Measurements from ENCODE around the gene IMMP2L. TPM values are rescaled to one million over a fixed set of nuclear protein-coding genes. Genes with fewer than 3 reads are reported as not detected.

IMMP2L gene
- total and polyA plus RNA-seq, 2 of the 13 experiments (the other 11 are each of a cell fraction or from before 2014, with no cell fraction given) = 7.8 to 16.9 TPM

DNA sequence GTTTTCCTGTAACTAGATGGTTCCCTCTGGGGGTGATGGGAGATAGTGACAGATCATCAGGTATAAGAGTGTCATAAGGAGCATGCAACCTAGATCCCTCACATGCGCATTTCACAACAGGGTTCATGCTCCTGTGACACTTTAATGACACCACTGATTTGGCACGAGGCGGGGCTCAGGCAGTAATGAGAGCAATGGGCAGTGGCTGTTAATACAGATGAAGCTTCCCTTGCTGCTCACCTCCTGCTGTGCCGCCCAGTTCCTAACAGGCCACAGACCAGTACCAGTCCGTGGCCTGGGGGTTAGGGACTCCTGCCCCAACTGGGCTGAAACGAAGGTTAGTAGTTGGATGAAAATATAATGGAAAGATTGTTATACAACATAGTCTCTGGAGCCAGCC, 673.0 kb downstream of the IMMP2L start (continued):
- TF ChIP-seq MXD3 (CRISPR knock-in tag; IDR thresholded peaks at IDR 0.05) (no peak), HOXD1 (CRISPR knock-in tag; IDR thresholded peaks at IDR 0.05) (no peak), ZNF460 (CRISPR knock-in tag; IDR thresholded peaks at IDR 0.05; ENCODE audit: borderline replicate concordance) (no peak), ARID4A (CRISPR knock-in tag; IDR thresholded peaks at IDR 0.05; ENCODE audit: borderline replicate concordance) (no peak), ZNF414 (CRISPR knock-in tag; IDR thresholded peaks at IDR 0.05) (no peak), ZNF780A (CRISPR knock-in tag; IDR thresholded peaks at IDR 0.05) (no peak)
- TF ChIP-seq, protein P1, sequence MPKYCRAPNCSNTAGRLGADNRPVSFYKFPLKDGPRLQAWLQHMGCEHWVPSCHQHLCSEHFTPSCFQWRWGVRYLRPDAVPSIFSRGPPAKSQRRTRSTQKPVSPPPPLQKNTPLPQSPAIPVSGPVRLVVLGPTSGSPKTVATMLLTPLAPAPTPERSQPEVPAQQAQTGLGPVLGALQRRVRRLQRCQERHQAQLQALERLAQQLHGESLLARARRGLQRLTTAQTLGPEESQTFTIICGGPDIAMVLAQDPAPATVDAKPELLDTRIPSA (CRISPR knock-in tag; IDR thresholded peaks at IDR 0.05; ENCODE audit: borderline replicate concordance) = no peak

Measured in HepG2 (cell line).